IMR-90 (cell line): ENCODE results near the gene SYNPO2L. TPM values are rescaled to one million over a fixed set of nuclear protein-coding genes. Genes with fewer than 3 reads are reported as not detected.
"Not testable (repeated sequence)": the region's sequence is repeated elsewhere in the genome, so short reads cannot be mapped to it uniquely, and the experiment has no call there.

Experiments
- ATAC-seq: fragments of 200-7000 bp; cut with Tn5 transposase; 2 replicates; pipeline ENCODE4 v1.9.1; 2020; ENCODE audit warnings: low read depth, mild to moderate bottlenecking, moderate library complexity
- BruUV-seq: library from RNA; stranded (reverse); fragments of 400-500 nt; replicated peaks from 2 replicates; lab custom pipeline; 2021; lab: Mats Ljungman, UMichigan
- CTCF ChIA-PET: fragments of 300-600 bp; formaldehyde crosslinking; extraction: SDS; loops from one replicate; lab custom pipeline; 2021; ENCODE audit warnings: antibody characterized with exemption; lab: Yijun Ruan, JAX
- POLR2A ChIA-PET: fragments of 300-600 bp; sonication (Branson Sonifier 250); formaldehyde crosslinking; loops from one replicate; lab custom pipeline; 2022; ENCODE audit warnings: antibody characterized with exemption; ENCODE audit not compliant: unreplicated experiment; lab: Charles Lee
- DNase-seq: peaks from one replicate; pipeline ENCODE4 v3.0.0; 2013
- H2AFZ ChIP-seq: replicated peaks from 2 replicates; pipeline ENCODE3; 2013; ENCODE audit warnings: low read length, mild to moderate bottlenecking; ENCODE audit not compliant: poor library complexity
- H2AK5ac ChIP-seq: 2 replicates; pipeline ENCODE4 v1.6.1; 2013; ENCODE audit warnings: low read depth, low read length, inconsistent platforms
- H2AK9ac ChIP-seq: replicated peaks from 2 replicates; pipeline ENCODE3; 2013; ENCODE audit warnings: mild to moderate bottlenecking, low read depth, low read length, moderate library complexity; ENCODE audit not compliant: poor library complexity
- H2BK120ac ChIP-seq: 2 replicates; pipeline ENCODE4 v1.6.1; 2013; ENCODE audit warnings: low read depth, low read length, inconsistent platforms
- H2BK15ac ChIP-seq: 3 replicates; pipeline ENCODE4 v1.6.1; 2013; ENCODE audit warnings: low read depth, low read length, inconsistent platforms
- H2BK20ac ChIP-seq: 2 replicates; pipeline ENCODE4 v1.6.1; 2013; ENCODE audit warnings: low read depth, mild to moderate bottlenecking, inconsistent platforms, low read length, moderate library complexity
- H2BK5ac ChIP-seq: 2 replicates; pipeline ENCODE4 v1.6.1; 2013; ENCODE audit warnings: mild to moderate bottlenecking, low read depth, low read length, inconsistent platforms; ENCODE audit not compliant: poor library complexity, severe bottlenecking
- H3K14ac ChIP-seq: replicated peaks from 2 replicates; pipeline ENCODE4 v1.6.1; 2013; ENCODE audit warnings: low read depth, low read length, inconsistent platforms
- H3K18ac ChIP-seq: 2 replicates; pipeline ENCODE4 v1.6.1; 2013; ENCODE audit warnings: low read depth, low read length, control low read depth
- H3K23ac ChIP-seq: 2 replicates; pipeline ENCODE4 v1.6.1; 2013; ENCODE audit warnings: low read depth, low read length, inconsistent platforms
- H3K27ac ChIP-seq: 2 replicates; pipeline ENCODE4 v1.5.1; 2013; ENCODE audit warnings: mild to moderate bottlenecking, control low read depth, low read length; ENCODE audit not compliant: insufficient read depth
- H3K27me3 ChIP-seq: 2 replicates; pipeline ENCODE4 v1.6.1; 2013; ENCODE audit warnings: low read length; ENCODE audit not compliant: control insufficient read depth, insufficient read depth
- H3K36me3 ChIP-seq: 2 replicates; pipeline ENCODE4 v1.6.1; 2013; ENCODE audit warnings: low read length, mixed read lengths; ENCODE audit not compliant: control insufficient read depth, insufficient read depth
- H3K4ac ChIP-seq: 2 replicates; pipeline ENCODE4 v1.6.1; 2013; ENCODE audit warnings: low read depth, low read length, inconsistent platforms
- H3K4me1 ChIP-seq: 2 replicates; pipeline ENCODE4 v1.6.1; 2013; ENCODE audit warnings: low read length, mixed read lengths; ENCODE audit not compliant: control insufficient read depth, insufficient read depth
- H3K4me2 ChIP-seq: 2 replicates; pipeline ENCODE4 v1.6.1; 2013; ENCODE audit warnings: low read depth, mild to moderate bottlenecking, control low read depth, low read length, moderate library complexity
- H3K4me3 ChIP-seq: 2 replicates; pipeline ENCODE4 v1.5.1; 2013; ENCODE audit warnings: low read depth, mild to moderate bottlenecking, control low read depth, low read length, moderate library complexity; ENCODE audit not compliant: insufficient read depth
- H3K56ac ChIP-seq: 2 replicates; pipeline ENCODE4 v1.6.1; 2013; ENCODE audit warnings: low read length, inconsistent platforms; ENCODE audit not compliant: insufficient read depth; ENCODE audit errors: extremely low read depth
- H3K79me1 ChIP-seq, 2 experiments: 2 replicates each; pipeline ENCODE4 v1.6.1; 2013; ENCODE audit warnings: low read length in 2 of 2, inconsistent platforms in 1 of 2, low read depth in 1 of 2
- H3K9ac ChIP-seq: 2 replicates; pipeline ENCODE4 v1.6.1; 2013; ENCODE audit warnings: low read depth, low read length, control low read depth
- H3K9me1 ChIP-seq: 2 replicates; pipeline ENCODE4 v1.6.1; 2013; ENCODE audit warnings: low read length, inconsistent platforms; ENCODE audit not compliant: insufficient read depth
- H3K9me3 ChIP-seq: 2 replicates; pipeline ENCODE4 v1.6.1; 2013; ENCODE audit warnings: low read length; ENCODE audit not compliant: control insufficient read depth, insufficient read depth
- H4K20me1 ChIP-seq: 2 replicates; pipeline ENCODE4 v1.6.1; 2013; ENCODE audit warnings: low read length, inconsistent platforms; ENCODE audit not compliant: insufficient read depth
- H4K5ac ChIP-seq: 2 replicates; pipeline ENCODE4 v1.6.1; 2013; ENCODE audit warnings: mild to moderate bottlenecking, low read depth, low read length, control low read depth
- H4K8ac ChIP-seq, 2 experiments: 2 replicates each; pipeline ENCODE4 v1.6.1; 2013; ENCODE audit warnings: low read depth in 2 of 2, low read length in 2 of 2, control low read depth in 1 of 2, inconsistent platforms in 1 of 2
- H4K91ac ChIP-seq: 2 replicates; pipeline ENCODE4 v1.6.1; 2013; ENCODE audit warnings: low read depth, low read length, inconsistent platforms; ENCODE audit not compliant: insufficient read depth
- WGBS, 2 experiments: methylation state at CpG; one replicate each; pipeline versions ENCODE4 v1.1.5 to v1.1.7; 2013; ENCODE audit warnings: missing lambda C conversion rate in 2 of 2; ENCODE audit not compliant: insufficient read length in 1 of 2; ENCODE audit errors: extremely low coverage in 2 of 2; 5-methylcytosine and 5-hydroxymethylcytosine counted together
- dilution Hi-C: fragments of 300-500 bp; cut with HindIII; formaldehyde crosslinking; loops from one replicate; pipeline ENCODE4 v1.14.3; 2018; ENCODE audit warnings: low sequenced_read_pairs; ENCODE audit not compliant: unreplicated experiment
- in situ Hi-C: fragments of 300-500 bp; cut with MboI; formaldehyde crosslinking; loops from 3 replicates; pipeline ENCODE4 v1.14.3; 2019; ENCODE audit warnings: low sequenced_read_pairs, inconsistent platforms, mixed read lengths
- intact Hi-C: fragments of 100-400 bp; cut with micrococcal nuclease; formaldehyde crosslinking; loops from 2 replicates; pipeline ENCODE4 v1.10.0; 2022
- polyA plus RNA-seq, 3 experiments: library from polyadenylated mRNA; depleted of rRNA; stranded (reverse); fragments of >200 nt; gene quantifications; 2 replicates each; pipeline ENCODE4 v1.2.3, GENCODE V29; 2012; ENCODE audit warnings: low replicate concordance in 1 of 3
- total RNA-seq: library from RNA; depleted of rRNA; stranded (reverse); fragments of >200 nt; gene quantifications from 2 replicates; pipeline ENCODE4 v1.2.3, GENCODE V29; 2012

The SYNPO2L gene
- total and polyA plus RNA-seq, 2 of the 4 experiments (the other 2 are of a cell fraction): 0.18 to 0.62 TPM

DNA sequence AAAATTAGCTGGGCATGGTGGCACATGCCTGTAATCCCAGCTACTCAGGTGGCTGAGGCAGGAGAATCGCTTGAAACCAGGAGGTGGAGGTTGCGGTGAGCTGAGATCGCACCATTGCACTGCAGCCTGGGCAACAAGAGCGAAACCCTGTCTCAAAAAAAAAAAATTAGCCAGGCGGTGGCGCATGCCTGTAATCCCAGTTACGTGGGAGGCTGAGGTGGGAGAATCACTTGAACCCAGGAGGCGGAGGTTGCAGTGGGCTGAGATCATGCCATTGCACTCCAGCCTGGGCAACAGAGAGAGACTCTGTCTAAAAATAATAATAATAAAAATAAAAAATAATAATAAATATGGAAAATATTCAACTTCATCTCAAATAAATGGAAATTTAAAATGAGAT is 38.7 kb downstream of the SYNPO2L start:
- H3K9ac ChIP-seq, BruUV-seq, DNase-seq, H3K14ac ChIP-seq, H2AK5ac ChIP-seq, intact Hi-C loops, dilution Hi-C loops, H3K56ac ChIP-seq, H3K4ac ChIP-seq, H3K9me3 ChIP-seq, H2BK5ac ChIP-seq, H4K20me1 ChIP-seq, H3K27me3 ChIP-seq, H2BK120ac ChIP-seq, H3K4me2 ChIP-seq, in situ Hi-C loops, H2BK15ac ChIP-seq, ATAC-seq, H2BK20ac ChIP-seq, H3K4me1 ChIP-seq, H3K23ac ChIP-seq, H4K8ac ChIP-seq, H3K27ac ChIP-seq, H3K18ac ChIP-seq, H4K5ac ChIP-seq, H3K4me3 ChIP-seq, H2AK9ac ChIP-seq, H3K79me1 ChIP-seq, H3K36me3 ChIP-seq, POLR2A ChIA-PET, H2AFZ ChIP-seq, H3K9me1 ChIP-seq, CTCF ChIA-PET, H4K91ac ChIP-seq: not testable (repeated sequence)
- WGBS, 2 experiments: 92% methylated on average over 2 of the region's 8 CpGs; no CpG with 5 or more reads in 1 of the 2 experiments
